Measurements from ENCODE around the gene CLEC16A.
"Not testable (repeated sequence)": the region's sequence is repeated elsewhere in the genome, so short reads cannot be mapped to it uniquely, and the experiment has no call there.

CLEC16A gene

GRCh38 chr16:10923146-10923649 is 21.2 kb upstream of the CLEC16A start:
- Histone ChIP-seq H3K27me3 (ENCODE audit: insufficient read depth, poor library complexity, severe bottlenecking) (no peaks in the 10 kb centered on the region), H3K27ac (replicated peaks) (no peak overlapping the region), H3K4me3 (replicated peaks; ENCODE audit: insufficient read depth, low read length) (no peak overlapping the region)
- TF ChIP-seq POLR2AphosphoS5 (IDR thresholded peaks at IDR 0.05; ENCODE audit: low read depth) (no peak), REST (IDR thresholded peaks at IDR 0.05; ENCODE audit: insufficient replicate concordance, low read depth) (no peak), SPI1 (IDR thresholded peaks at IDR 0.05; ENCODE audit: borderline replicate concordance, low read depth) (no peak), GABPA (IDR thresholded peaks at IDR 0.05; ENCODE audit: low read depth) (no peak), CTCF (IDR thresholded peaks at IDR 0.05; ENCODE audit: insufficient read depth, low read length) (no peak)
- no peak for DNase-seq (ENCODE audit: low read depth in 1 of 2, low spot score in 1 of 2)

- TF ChIP-seq GABPA (IDR thresholded peaks at IDR 0.05; ENCODE audit: low read depth) = no peak
- no peak for DNase-seq (ENCODE audit: low read depth in 1 of 2, low spot score in 1 of 2)
Measured at GRCh38 chr16:10923650-10924214, 20.6 kb upstream of the CLEC16A start.

GRCh38 chr16:10925285-10925684 is 19.1 kb upstream of the CLEC16A start:
- H3K4me3 ChIP-seq (replicated peaks; ENCODE audit: insufficient read depth, low read length); H3K27me3 ChIP-seq (ENCODE audit: insufficient read depth, poor library complexity, severe bottlenecking); H3K27ac ChIP-seq (replicated peaks); DNase-seq (ENCODE audit: low read depth in 1 of 2, low spot score in 1 of 2): not testable (repeated sequence)

More at GRCh38 chr16:10923650-10924214, 20.6 kb upstream of the CLEC16A start:
- Histone ChIP-seq H3K27ac (replicated peaks) (no peak overlapping the region), H3K4me3 (replicated peaks; ENCODE audit: insufficient read depth, low read length) (no peak overlapping the region), H3K27me3 (ENCODE audit: insufficient read depth, poor library complexity, severe bottlenecking) (no peaks in the 10 kb centered on the region)

GRCh38 chr16:10926094-10926493 is 18.3 kb upstream of the CLEC16A start:
- Histone ChIP-seq H3K27ac (replicated peaks) (no peak overlapping the region), H3K4me3 (replicated peaks; ENCODE audit: insufficient read depth, low read length) (no peak overlapping the region), H3K27me3 (ENCODE audit: insufficient read depth, poor library complexity, severe bottlenecking) (no peaks in the 10 kb centered on the region)
- TF ChIP-seq SPI1 (IDR thresholded peaks at IDR 0.05; ENCODE audit: borderline replicate concordance, low read depth) = no peak
- TF ChIP-seq POLR2AphosphoS5 (IDR thresholded peaks at IDR 0.05; ENCODE audit: low read depth) = no peak
- TF ChIP-seq CTCF (IDR thresholded peaks at IDR 0.05; ENCODE audit: insufficient read depth, low read length) = no peak
- no peak for TF ChIP-seq GABPA (IDR thresholded peaks at IDR 0.05; ENCODE audit: low read depth)
- DNase-seq (ENCODE audit: low read depth in 1 of 2, low spot score in 1 of 2) = no peak

GRCh38 chr16:10926867-10927266 is 17.5 kb upstream of the CLEC16A start:
- Histone ChIP-seq H3K4me3 (replicated peaks; ENCODE audit: insufficient read depth, low read length) (no peak overlapping the region), H3K27ac (replicated peaks) (no peak overlapping the region), H3K27me3 (ENCODE audit: insufficient read depth, poor library complexity, severe bottlenecking) (no peaks in the 10 kb centered on the region)
- TF ChIP-seq REST (IDR thresholded peaks at IDR 0.05; ENCODE audit: insufficient replicate concordance, low read depth) (no peak), POLR2AphosphoS5 (IDR thresholded peaks at IDR 0.05; ENCODE audit: low read depth) (no peak), SPI1 (IDR thresholded peaks at IDR 0.05; ENCODE audit: borderline replicate concordance, low read depth) (no peak), CTCF (IDR thresholded peaks at IDR 0.05; ENCODE audit: insufficient read depth, low read length) (no peak), GABPA (IDR thresholded peaks at IDR 0.05; ENCODE audit: low read depth) (no peak)
- no peak for DNase-seq (ENCODE audit: low read depth in 1 of 2, low spot score in 1 of 2)

Data from HL-60 (cell line).